ENCODE results near the gene ANKMY2.

DNA sequence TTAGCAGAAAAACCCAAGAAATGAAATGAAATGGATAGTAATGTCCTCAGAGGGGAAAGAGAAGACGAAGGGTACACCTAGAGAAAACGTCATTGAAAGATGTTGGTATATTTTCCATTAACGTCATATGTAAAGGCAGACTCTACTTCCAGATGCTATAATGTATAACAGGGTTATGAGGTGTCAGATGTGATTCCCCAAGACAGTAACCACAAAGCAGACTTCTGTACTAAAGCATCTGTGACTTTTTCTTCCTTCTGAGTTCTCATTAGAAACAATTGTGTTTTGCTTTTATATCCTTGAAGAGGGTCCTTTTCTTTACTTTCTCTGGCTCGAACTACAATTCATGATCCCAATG, 81.6 kb downstream of the ANKMY2 start:
- TF ChIP-seq, protein P1, sequence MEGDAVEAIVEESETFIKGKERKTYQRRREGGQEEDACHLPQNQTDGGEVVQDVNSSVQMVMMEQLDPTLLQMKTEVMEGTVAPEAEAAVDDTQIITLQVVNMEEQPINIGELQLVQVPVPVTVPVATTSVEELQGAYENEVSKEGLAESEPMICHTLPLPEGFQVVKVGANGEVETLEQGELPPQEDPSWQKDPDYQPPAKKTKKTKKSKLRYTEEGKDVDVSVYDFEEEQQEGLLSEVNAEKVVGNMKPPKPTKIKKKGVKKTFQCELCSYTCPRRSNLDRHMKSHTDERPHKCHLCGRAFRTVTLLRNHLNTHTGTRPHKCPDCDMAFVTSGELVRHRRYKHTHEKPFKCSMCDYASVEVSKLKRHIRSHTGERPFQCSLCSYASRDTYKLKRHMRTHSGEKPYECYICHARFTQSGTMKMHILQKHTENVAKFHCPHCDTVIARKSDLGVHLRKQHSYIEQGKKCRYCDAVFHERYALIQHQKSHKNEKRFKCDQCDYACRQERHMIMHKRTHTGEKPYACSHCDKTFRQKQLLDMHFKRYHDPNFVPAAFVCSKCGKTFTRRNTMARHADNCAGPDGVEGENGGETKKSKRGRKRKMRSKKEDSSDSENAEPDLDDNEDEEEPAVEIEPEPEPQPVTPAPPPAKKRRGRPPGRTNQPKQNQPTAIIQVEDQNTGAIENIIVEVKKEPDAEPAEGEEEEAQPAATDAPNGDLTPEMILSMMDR (IDR thresholded peaks at IDR 0.05): no peak
- no peak for TF ChIP-seq EZH2 (IDR thresholded peaks at IDR 0.05)
